HCT116 (cell line): Measurements from ENCODE around the gene GRK5.

Experiments
- ELF1 ChIP-seq: IDR thresholded peaks from 2 replicates; pipeline ENCODE4 v1.6.1; 2012; ENCODE audit warnings: low read depth, borderline replicate concordance
- JUND ChIP-seq: IDR thresholded peaks from 2 replicates; pipeline ENCODE4 v1.6.1; 2012
- RAD21 ChIP-seq: IDR thresholded peaks from 2 replicates; pipeline ENCODE4 v1.6.1; 2012; ENCODE audit warnings: low read depth, mild to moderate bottlenecking
- TF ChIP-seq, protein P1 (sequence below), 3 experiments: fragments of 200-600 bp in 1 of 3; sonication (generic) in 1 of 3; IDR thresholded peaks in 2 of 3; conservative IDR thresholded peaks in 1 of 3; 2 replicates each; pipeline ENCODE4 v1.5.1; 2012 to 2017; ENCODE audit warnings: low read depth in 2 of 3, low read length in 2 of 3, antibody characterized with exemption in 1 of 3, borderline replicate concordance in 1 of 3, control low read depth in 1 of 3, mild to moderate bottlenecking in 1 of 3, mixed read lengths in 1 of 3, mixed run types in 1 of 3, moderate library complexity in 1 of 3; ENCODE audit not compliant: insufficient read depth in 1 of 3

DNA sequence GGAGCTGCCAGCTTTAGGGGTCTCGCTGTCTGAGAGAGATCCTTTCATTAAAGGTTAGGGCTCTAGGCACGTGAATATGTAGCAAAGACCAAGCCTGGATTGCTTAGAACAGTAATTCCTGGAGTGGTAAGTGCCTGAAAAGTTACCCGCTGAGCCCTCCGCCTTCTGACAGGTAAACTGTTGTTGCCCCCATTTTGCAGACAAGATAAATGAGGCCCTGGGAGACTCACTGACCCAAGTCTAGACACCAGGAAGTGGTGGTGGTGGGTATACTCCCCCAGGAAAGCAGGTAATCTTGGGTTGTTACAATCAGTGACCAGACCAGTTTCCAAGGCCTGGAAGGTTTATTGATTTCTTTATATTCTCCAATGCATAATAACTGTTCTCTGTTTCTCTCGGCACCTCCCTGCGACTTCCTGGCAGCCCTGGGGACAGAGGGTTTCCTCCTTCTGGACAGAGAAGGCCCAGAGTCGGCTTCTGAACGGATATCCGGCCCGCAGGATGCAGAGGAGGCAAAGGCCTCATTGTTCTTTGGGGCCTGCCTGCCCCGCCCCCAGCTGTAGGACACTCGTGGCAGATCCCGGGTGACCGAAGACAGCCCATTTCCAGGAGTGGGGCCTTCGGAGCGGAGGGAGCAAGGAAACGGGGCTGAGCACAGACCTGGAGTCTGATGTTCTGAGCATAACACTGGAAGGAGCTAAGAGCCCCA is 1.3 kb upstream of the GRK5 start:
- TF ChIP-seq, protein P1, sequence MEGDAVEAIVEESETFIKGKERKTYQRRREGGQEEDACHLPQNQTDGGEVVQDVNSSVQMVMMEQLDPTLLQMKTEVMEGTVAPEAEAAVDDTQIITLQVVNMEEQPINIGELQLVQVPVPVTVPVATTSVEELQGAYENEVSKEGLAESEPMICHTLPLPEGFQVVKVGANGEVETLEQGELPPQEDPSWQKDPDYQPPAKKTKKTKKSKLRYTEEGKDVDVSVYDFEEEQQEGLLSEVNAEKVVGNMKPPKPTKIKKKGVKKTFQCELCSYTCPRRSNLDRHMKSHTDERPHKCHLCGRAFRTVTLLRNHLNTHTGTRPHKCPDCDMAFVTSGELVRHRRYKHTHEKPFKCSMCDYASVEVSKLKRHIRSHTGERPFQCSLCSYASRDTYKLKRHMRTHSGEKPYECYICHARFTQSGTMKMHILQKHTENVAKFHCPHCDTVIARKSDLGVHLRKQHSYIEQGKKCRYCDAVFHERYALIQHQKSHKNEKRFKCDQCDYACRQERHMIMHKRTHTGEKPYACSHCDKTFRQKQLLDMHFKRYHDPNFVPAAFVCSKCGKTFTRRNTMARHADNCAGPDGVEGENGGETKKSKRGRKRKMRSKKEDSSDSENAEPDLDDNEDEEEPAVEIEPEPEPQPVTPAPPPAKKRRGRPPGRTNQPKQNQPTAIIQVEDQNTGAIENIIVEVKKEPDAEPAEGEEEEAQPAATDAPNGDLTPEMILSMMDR (IDR thresholded peaks at IDR 0.05 in 2 of 3, conservative IDR thresholded peaks at IDR 0.05 in 1 of 3; ENCODE audit: borderline replicate concordance in 1 of 3, insufficient read depth in 1 of 3, low read depth in 2 of 3, low read length in 2 of 3), result no peak
- no peak; the same call in 1 of the 2 replicates for TF ChIP-seq ELF1
- TF ChIP-seq JUND, result no peak
- TF ChIP-seq RAD21, result 0 out of 2 replicates have a peak, but pooled peaks have one; percentile 4
